ENCODE results near the gene STRA8.

STRA8 gene

GRCh38 chr7:135270577-135271254, 37.1 kb downstream of the STRA8 start:
- DNase-seq: no peak

GRCh38 chr7:135271255-135271615, 37.6 kb downstream of the STRA8 start:
- DNase-seq: no peak

GRCh38 chr7:135272303-135272702, 38.7 kb downstream of the STRA8 start:
- DNase-seq: no peak

GRCh38 chr7:135273581-135273980, 39.9 kb downstream of the STRA8 start:
- DNase-seq: no peak

GRCh38 chr7:135274495-135275268, 41.0 kb downstream of the STRA8 start:
- peak; percentile 70 for DNase-seq

- DNase-seq: no peak
These were observed 42.4 kb downstream of the STRA8 start for GRCh38 chr7:135275971-135276580.

- no peak for DNase-seq
These were observed 43.5 kb downstream of the STRA8 start for GRCh38 chr7:135277161-135277560.

- DNase-seq: peak; percentile 62
These were observed 47.8 kb downstream of the STRA8 start for GRCh38 chr7:135281363-135281949.

- DNase-seq: no peak
These were observed 49.1 kb downstream of the STRA8 start for GRCh38 chr7:135282561-135283254.

- DNase-seq: no peak
These were observed 50.5 kb downstream of the STRA8 start for GRCh38 chr7:135283959-135284638.

GRCh38 chr7:135285547-135286233, 52.1 kb downstream of the STRA8 start:
- no peak for DNase-seq

GRCh38 chr7:135286876-135287275, 53.2 kb downstream of the STRA8 start:
- DNase-seq: no peak

GRCh38 chr7:135290594-135290993, 57.0 kb downstream of the STRA8 start:
- no peak for DNase-seq

GRCh38 chr7:135291809-135292253, 58.2 kb downstream of the STRA8 start:
- DNase-seq: no peak

- DNase-seq: no peak
These were observed 65.6 kb downstream of the STRA8 start for GRCh38 chr7:135299235-135299634.

GRCh38 chr7:135300913-135301765, 67.5 kb downstream of the STRA8 start:
- DNase-seq: no peak

All from activated T-cell treated with anti-CD3 and anti-CD28 coated beads, Interleukin-2, amount 50 U/mL, for 1 hour (primary cell).